ENCODE results near the gene STX3. TPM values are rescaled to one million over a fixed set of nuclear protein-coding genes. Genes with fewer than 3 reads are reported as not detected.

Gene STX3
- total RNA-seq, 1 experiment from 2014 or later: 178 TPM

DNA sequence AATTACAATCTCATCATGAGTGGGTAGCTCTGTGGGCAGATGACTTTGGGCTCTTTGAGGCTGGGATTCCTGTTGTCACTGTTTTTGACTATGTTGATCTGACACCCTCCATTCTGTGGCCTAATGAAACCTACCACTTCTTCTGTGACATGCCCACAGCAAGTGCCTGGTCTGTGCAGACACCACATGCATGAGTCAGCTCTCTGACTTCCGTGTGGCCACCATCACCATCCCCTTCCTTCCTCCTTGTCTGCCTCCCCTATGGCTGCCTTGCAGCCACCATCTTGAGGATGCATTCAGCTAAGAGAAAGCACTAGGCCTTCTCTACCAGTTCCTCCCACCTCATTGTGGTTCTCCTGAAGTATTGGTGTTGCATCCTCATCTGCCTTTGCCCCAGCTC is 26.3 kb upstream of the STX3 start:
- no peaks in the 10 kb centered on the region for H3K36me3 ChIP-seq (ENCODE audit: control insufficient read depth, insufficient read depth, low read length)
- peaks cover 16% of the 10 kb centered on the region for H3K4me1 Mint-ChIP-seq (ENCODE audit: low read depth, unreplicated experiment)
- TF ChIP-seq, protein P1, sequence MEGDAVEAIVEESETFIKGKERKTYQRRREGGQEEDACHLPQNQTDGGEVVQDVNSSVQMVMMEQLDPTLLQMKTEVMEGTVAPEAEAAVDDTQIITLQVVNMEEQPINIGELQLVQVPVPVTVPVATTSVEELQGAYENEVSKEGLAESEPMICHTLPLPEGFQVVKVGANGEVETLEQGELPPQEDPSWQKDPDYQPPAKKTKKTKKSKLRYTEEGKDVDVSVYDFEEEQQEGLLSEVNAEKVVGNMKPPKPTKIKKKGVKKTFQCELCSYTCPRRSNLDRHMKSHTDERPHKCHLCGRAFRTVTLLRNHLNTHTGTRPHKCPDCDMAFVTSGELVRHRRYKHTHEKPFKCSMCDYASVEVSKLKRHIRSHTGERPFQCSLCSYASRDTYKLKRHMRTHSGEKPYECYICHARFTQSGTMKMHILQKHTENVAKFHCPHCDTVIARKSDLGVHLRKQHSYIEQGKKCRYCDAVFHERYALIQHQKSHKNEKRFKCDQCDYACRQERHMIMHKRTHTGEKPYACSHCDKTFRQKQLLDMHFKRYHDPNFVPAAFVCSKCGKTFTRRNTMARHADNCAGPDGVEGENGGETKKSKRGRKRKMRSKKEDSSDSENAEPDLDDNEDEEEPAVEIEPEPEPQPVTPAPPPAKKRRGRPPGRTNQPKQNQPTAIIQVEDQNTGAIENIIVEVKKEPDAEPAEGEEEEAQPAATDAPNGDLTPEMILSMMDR (IDR thresholded peaks at IDR 0.05; ENCODE audit: insufficient read depth in 1 of 2, low read depth in 1 of 2, low read length in 1 of 2, severe bottlenecking in 1 of 2, unreplicated experiment in 1 of 2): no peak
- no peak for DNase-seq
- H3K36me3 Mint-ChIP-seq (ENCODE audit: insufficient read depth, unreplicated experiment): no peaks in the 10 kb centered on the region
- ChIA-PET CTCF (interaction anchor here (0.5 kb wide), 1 partner anchor 542 kb away, joined by 3 read pairs; no protein-coding TSS in a partner anchor), POLR2A (no interaction called here)
- 0 out of 2 replicates have a peak, but pooled peaks cover 7% of the 10 kb centered on the region for H3K9me3 ChIP-seq
- intact Hi-C loops (cut with micrococcal nuclease; ENCODE audit: unreplicated experiment): no loop called here
- H3K9me3 Mint-ChIP-seq (ENCODE audit: unreplicated experiment): no peaks in the 10 kb centered on the region
- no peaks in the 10 kb centered on the region for H3K27me3 ChIP-seq (replicated peaks; ENCODE audit: control insufficient read depth, insufficient read depth, low read length)
- no peak overlapping the region for H3K4me3 Mint-ChIP-seq (ENCODE audit: unreplicated experiment)
- no peak overlapping the region for H3K4me3 ChIP-seq (ENCODE audit: low read depth, low read length)
- peaks cover 41% of the 10 kb centered on the region for H3K4me1 ChIP-seq
- BruUV-seq (replicated peaks): no TSS peak
- H3K27me3 Mint-ChIP-seq (ENCODE audit: insufficient read depth, unreplicated experiment): no peaks in the 10 kb centered on the region
- H3K27ac Mint-ChIP-seq (ENCODE audit: unreplicated experiment): no peak overlapping the region

DNA sequence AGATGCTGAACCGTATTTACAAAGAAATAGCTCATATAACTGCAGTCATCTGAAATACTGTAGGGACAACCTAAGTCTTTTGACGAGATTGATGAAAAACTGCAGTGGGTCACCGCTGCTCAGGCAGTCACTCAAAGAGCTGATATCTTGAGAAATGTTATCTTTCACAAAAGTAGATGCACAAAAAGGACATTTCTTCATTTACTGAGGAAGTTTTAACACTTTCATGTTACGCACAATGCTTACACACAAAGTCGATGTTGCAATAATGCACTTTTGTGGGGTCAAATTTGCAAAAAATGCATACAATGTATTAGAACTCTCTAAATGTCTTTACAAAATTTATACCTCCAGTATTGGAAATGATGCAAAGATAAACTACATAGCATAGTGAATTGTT is 25.3 kb upstream of the STX3 start:
- POLR2A ChIA-PET: no interaction called here
- no peaks in the 10 kb centered on the region for H3K36me3 ChIP-seq (ENCODE audit: control insufficient read depth, insufficient read depth, low read length)
- H3K9me3 ChIP-seq: 0 out of 2 replicates have a peak, but pooled peaks cover 7% of the 10 kb centered on the region
- H3K9me3 Mint-ChIP-seq (ENCODE audit: unreplicated experiment): no peaks in the 10 kb centered on the region
- no peak overlapping the region for H3K27ac Mint-ChIP-seq (ENCODE audit: unreplicated experiment)
- CTCF ChIA-PET: no interaction called here
- no peaks in the 10 kb centered on the region for H3K36me3 Mint-ChIP-seq (ENCODE audit: insufficient read depth, unreplicated experiment)
- intact Hi-C loops (cut with micrococcal nuclease; ENCODE audit: unreplicated experiment): no loop called here
- DNase-seq: no peak
- no peaks in the 10 kb centered on the region for H3K27me3 ChIP-seq (replicated peaks; ENCODE audit: control insufficient read depth, insufficient read depth, low read length)
- no TSS peak for BruUV-seq (replicated peaks)
- TF ChIP-seq, protein P1 (IDR thresholded peaks at IDR 0.05; ENCODE audit: insufficient read depth in 1 of 2, low read depth in 1 of 2, low read length in 1 of 2, severe bottlenecking in 1 of 2, unreplicated experiment in 1 of 2): no peak
- no peak overlapping the region for H3K4me3 ChIP-seq (ENCODE audit: low read depth, low read length)
- H3K27me3 Mint-ChIP-seq (ENCODE audit: insufficient read depth, unreplicated experiment): no peaks in the 10 kb centered on the region
- peaks cover 42% of the 10 kb centered on the region for H3K4me1 ChIP-seq
- no peak overlapping the region for H3K4me3 Mint-ChIP-seq (ENCODE audit: unreplicated experiment)
- H3K4me1 Mint-ChIP-seq (ENCODE audit: low read depth, unreplicated experiment): peaks cover 16% of the 10 kb centered on the region

DNA sequence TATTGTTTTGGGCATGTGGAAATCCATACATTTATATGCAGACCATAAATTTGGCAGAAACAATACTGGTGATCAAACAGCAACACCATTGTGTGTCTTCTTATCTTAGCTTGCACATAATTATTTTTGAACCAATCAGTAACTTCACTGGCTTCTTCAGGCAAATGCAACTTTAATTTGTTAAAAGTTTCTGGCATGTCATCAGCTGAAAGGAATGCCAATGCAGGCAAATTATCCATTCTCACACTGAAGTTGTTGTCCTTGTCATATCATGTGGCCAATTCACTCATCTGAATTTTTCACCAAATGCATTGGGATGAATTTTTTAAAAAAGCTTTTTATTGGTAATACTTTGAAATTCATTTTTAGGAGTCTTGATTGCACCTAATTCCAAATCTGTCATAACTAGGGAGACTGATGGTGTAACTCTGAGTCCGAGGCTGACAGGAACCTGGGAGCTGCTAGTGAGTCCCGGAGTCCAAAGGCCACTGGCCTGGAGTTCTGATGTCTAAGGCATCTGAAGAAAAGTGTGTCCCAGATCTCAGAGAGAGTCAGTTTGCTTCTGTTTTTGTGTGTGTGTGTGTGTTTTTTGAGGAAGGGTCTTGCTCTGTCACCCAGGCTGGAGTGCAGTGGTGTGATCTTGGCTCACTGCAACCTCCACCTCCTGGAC is 24.1 kb upstream of the STX3 start:
- Histone ChIP-seq H3K4me1 (peaks cover 42% of the 10 kb centered on the region), H3K36me3 (ENCODE audit: control insufficient read depth, insufficient read depth, low read length) (no peaks in the 10 kb centered on the region), H3K4me3 (ENCODE audit: low read depth, low read length) (no peak overlapping the region), H3K27me3 (replicated peaks; ENCODE audit: control insufficient read depth, insufficient read depth, low read length) (no peaks in the 10 kb centered on the region), H3K9me3 (0 out of 2 replicates have a peak, but pooled peaks cover 7% of the 10 kb centered on the region)
- H3K36me3 Mint-ChIP-seq (ENCODE audit: insufficient read depth, unreplicated experiment): no peaks in the 10 kb centered on the region
- POLR2A ChIA-PET: no interaction called here
- intact Hi-C loops (cut with micrococcal nuclease; ENCODE audit: unreplicated experiment): no loop called here
- no TSS peak for BruUV-seq (replicated peaks)
- H3K27me3 Mint-ChIP-seq (ENCODE audit: insufficient read depth, unreplicated experiment): no peaks in the 10 kb centered on the region
- TF ChIP-seq, protein P1 (IDR thresholded peaks at IDR 0.05; ENCODE audit: insufficient read depth in 1 of 2, low read depth in 1 of 2, low read length in 1 of 2, severe bottlenecking in 1 of 2, unreplicated experiment in 1 of 2): no peak
- no peak overlapping the region for H3K4me3 Mint-ChIP-seq (ENCODE audit: unreplicated experiment)
- no peaks in the 10 kb centered on the region for H3K9me3 Mint-ChIP-seq (ENCODE audit: unreplicated experiment)
- H3K4me1 Mint-ChIP-seq (ENCODE audit: low read depth, unreplicated experiment): peaks cover 16% of the 10 kb centered on the region
- peak overlapping the region; percentile 44 for H3K27ac Mint-ChIP-seq (ENCODE audit: unreplicated experiment)
- CTCF ChIA-PET: interaction anchor here (0.6 kb wide), 2 partner anchors 25 to 51 kb away, joined by 3 to 6 read pairs; no protein-coding TSS in a partner anchor
- peak in 1 of 2 experiments; percentile 10 for DNase-seq

All from Caco-2 (cell line).